ENCODE data around the gene GLCCI1. TPM values are rescaled to one million over a fixed set of nuclear protein-coding genes. Genes with fewer than 3 reads are reported as not detected.

The GLCCI1 gene
- polyA plus RNA-seq, 1 donor from 2014 or later, result 37.2 TPM

DNA sequence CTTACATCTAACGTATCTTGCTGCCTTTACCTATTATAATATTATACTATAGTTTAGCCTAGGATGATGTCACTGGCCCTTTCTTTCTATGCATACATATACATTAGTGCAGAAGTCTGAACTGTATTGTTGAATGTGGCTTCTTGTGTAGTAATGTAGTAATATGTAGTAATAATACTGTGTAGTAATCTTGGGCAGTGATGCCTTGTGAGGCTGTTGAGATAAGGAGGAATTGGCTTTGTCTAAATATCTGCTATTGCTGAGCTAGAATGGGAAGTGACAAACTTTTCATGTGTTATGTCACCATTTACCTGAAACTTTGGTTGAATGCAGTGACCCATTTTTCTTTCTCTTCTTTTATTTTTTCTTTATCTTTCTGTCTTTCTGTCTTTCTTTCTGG, 11.0 kb downstream of the GLCCI1 start:
- TF ChIP-seq MXI1 (conservative IDR thresholded peaks at IDR 0.05; ENCODE audit: poor library complexity, severe bottlenecking) (no peak), TAF1 (IDR thresholded peaks at IDR 0.05; ENCODE audit: low read depth) (no peak), EP300 (conservative IDR thresholded peaks at IDR 0.05; ENCODE audit: poor library complexity, severe bottlenecking) (no peak), CTCF (IDR thresholded peaks at IDR 0.05; ENCODE audit: poor library complexity, severe bottlenecking) (no peak), RAD21 (conservative IDR thresholded peaks at IDR 0.05) (no peak), SMC3 (conservative IDR thresholded peaks at IDR 0.05; ENCODE audit: poor library complexity) (no peak), POLR2AphosphoS5 (IDR thresholded peaks at IDR 0.05) (no peak), EZH2 (IDR thresholded peaks at IDR 0.05; ENCODE audit: borderline replicate concordance, insufficient read depth, low read length, poor library complexity, severe bottlenecking) (no peak)
- TF ChIP-seq, protein P1, sequence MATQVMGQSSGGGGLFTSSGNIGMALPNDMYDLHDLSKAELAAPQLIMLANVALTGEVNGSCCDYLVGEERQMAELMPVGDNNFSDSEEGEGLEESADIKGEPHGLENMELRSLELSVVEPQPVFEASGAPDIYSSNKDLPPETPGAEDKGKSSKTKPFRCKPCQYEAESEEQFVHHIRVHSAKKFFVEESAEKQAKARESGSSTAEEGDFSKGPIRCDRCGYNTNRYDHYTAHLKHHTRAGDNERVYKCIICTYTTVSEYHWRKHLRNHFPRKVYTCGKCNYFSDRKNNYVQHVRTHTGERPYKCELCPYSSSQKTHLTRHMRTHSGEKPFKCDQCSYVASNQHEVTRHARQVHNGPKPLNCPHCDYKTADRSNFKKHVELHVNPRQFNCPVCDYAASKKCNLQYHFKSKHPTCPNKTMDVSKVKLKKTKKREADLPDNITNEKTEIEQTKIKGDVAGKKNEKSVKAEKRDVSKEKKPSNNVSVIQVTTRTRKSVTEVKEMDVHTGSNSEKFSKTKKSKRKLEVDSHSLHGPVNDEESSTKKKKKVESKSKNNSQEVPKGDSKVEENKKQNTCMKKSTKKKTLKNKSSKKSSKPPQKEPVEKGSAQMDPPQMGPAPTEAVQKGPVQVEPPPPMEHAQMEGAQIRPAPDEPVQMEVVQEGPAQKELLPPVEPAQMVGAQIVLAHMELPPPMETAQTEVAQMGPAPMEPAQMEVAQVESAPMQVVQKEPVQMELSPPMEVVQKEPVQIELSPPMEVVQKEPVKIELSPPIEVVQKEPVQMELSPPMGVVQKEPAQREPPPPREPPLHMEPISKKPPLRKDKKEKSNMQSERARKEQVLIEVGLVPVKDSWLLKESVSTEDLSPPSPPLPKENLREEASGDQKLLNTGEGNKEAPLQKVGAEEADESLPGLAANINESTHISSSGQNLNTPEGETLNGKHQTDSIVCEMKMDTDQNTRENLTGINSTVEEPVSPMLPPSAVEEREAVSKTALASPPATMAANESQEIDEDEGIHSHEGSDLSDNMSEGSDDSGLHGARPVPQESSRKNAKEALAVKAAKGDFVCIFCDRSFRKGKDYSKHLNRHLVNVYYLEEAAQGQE (IDR thresholded peaks at IDR 0.05; ENCODE audit: borderline replicate concordance), result no peak
- H3K27ac ChIP-seq (ENCODE audit: low read length), result no peak overlapping the region
- no peaks in the 10 kb centered on the region for H3K27me3 ChIP-seq (ENCODE audit: insufficient read depth, low read depth, low read length)
- H3K9ac ChIP-seq (ENCODE audit: low read length), result no peak overlapping the region
- H3K9me3 ChIP-seq (ENCODE audit: low read length), result no peaks in the 10 kb centered on the region
- H3F3A ChIP-seq (ENCODE audit: insufficient read depth, low read length, poor library complexity, severe bottlenecking), result no peaks in the 10 kb centered on the region
- no peaks in the 10 kb centered on the region for H3K9me2 ChIP-seq (ENCODE audit: insufficient read depth, low read length)
- no peak overlapping the region for H3K4me3 ChIP-seq (ENCODE audit: low read length)
- H3K4me2 ChIP-seq (ENCODE audit: low read length), result no peak overlapping the region
- peaks cover 3% of the 10 kb centered on the region for H4K20me1 ChIP-seq (ENCODE audit: insufficient read depth)
- no peaks in the 10 kb centered on the region for H3K36me3 ChIP-seq (ENCODE audit: insufficient read depth, low read length)
- peaks cover 94% of the 10 kb centered on the region for H3K79me2 ChIP-seq (replicated peaks; ENCODE audit: insufficient read depth, low read length)
- no peak overlapping the region for H2AFZ ChIP-seq (ENCODE audit: low read depth, low read length)

GRCh38 chr7:7980134-7980533, 11.5 kb downstream of the GLCCI1 start:
- Histone ChIP-seq H3K36me3 (ENCODE audit: insufficient read depth, low read length) (no peaks in the 10 kb centered on the region), H3K4me2 (ENCODE audit: low read length) (no peak overlapping the region), H3K9ac (ENCODE audit: low read length) (no peak overlapping the region), H3K9me3 (ENCODE audit: low read length) (no peaks in the 10 kb centered on the region), H2AFZ (ENCODE audit: low read depth, low read length) (no peak overlapping the region), H3F3A (ENCODE audit: insufficient read depth, low read length, poor library complexity, severe bottlenecking) (no peaks in the 10 kb centered on the region), H3K27me3 (ENCODE audit: insufficient read depth, low read depth, low read length) (no peaks in the 10 kb centered on the region), H3K9me2 (ENCODE audit: insufficient read depth, low read length) (no peaks in the 10 kb centered on the region), H3K79me2 (replicated peaks; ENCODE audit: insufficient read depth, low read length) (peaks cover 94% of the 10 kb centered on the region), H4K20me1 (ENCODE audit: insufficient read depth) (peaks cover 3% of the 10 kb centered on the region), H3K27ac (ENCODE audit: low read length) (no peak overlapping the region), H3K4me3 (ENCODE audit: low read length) (no peak overlapping the region)
- TF ChIP-seq MXI1 (conservative IDR thresholded peaks at IDR 0.05; ENCODE audit: poor library complexity, severe bottlenecking) (no peak), POLR2AphosphoS5 (IDR thresholded peaks at IDR 0.05) (no peak), CTCF (IDR thresholded peaks at IDR 0.05; ENCODE audit: poor library complexity, severe bottlenecking) (no peak), TAF1 (IDR thresholded peaks at IDR 0.05; ENCODE audit: low read depth) (no peak), SMC3 (conservative IDR thresholded peaks at IDR 0.05; ENCODE audit: poor library complexity) (no peak), EZH2 (IDR thresholded peaks at IDR 0.05; ENCODE audit: borderline replicate concordance, insufficient read depth, low read length, poor library complexity, severe bottlenecking) (no peak), EP300 (conservative IDR thresholded peaks at IDR 0.05; ENCODE audit: poor library complexity, severe bottlenecking) (no peak), RAD21 (conservative IDR thresholded peaks at IDR 0.05) (no peak)
- TF ChIP-seq, protein P1 (IDR thresholded peaks at IDR 0.05; ENCODE audit: borderline replicate concordance), result no peak
